GM12874 (cell line): ENCODE results near the gene SHISAL1.

Experiments used
- TF ChIP-seq, protein P1 (sequence below): IDR thresholded peaks from 2 replicates; pipeline ENCODE4 v1.5.1; 2011; ENCODE audit warnings: low read depth, mild to moderate bottlenecking, control low read depth, low read length, moderate library complexity; ENCODE audit not compliant: insufficient read depth

The SHISAL1 gene

DNA sequence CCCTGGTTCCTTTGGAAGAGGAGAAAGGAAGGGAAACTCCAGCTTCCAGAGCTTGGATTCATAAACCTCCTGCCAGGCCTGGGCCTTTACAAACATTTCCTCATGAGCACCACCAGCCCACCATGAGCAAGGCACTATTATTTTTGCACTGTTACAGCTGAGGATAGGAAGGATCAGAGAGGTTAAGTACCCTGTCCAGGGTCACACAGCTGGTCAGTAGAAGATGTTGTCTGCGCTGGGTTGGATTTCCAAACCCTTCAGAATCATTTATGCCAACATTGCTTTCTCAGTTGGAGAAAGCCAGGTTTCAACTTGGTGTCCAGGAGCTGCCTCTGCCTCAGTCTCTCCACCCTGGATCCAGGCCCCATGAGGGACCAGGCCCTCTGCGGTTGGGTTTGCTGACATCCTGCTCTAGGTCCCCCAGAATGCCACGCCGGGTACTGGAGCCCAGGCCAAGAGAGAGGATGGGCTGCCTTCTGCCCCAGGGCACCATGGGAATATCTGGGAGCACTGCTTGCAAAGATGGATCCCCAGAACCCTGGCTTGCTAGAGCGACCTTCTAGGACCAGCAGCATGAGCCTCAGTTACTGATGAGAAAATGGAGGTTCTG is 29.7 kb upstream of the SHISAL1 start:
- TF ChIP-seq, protein P1, sequence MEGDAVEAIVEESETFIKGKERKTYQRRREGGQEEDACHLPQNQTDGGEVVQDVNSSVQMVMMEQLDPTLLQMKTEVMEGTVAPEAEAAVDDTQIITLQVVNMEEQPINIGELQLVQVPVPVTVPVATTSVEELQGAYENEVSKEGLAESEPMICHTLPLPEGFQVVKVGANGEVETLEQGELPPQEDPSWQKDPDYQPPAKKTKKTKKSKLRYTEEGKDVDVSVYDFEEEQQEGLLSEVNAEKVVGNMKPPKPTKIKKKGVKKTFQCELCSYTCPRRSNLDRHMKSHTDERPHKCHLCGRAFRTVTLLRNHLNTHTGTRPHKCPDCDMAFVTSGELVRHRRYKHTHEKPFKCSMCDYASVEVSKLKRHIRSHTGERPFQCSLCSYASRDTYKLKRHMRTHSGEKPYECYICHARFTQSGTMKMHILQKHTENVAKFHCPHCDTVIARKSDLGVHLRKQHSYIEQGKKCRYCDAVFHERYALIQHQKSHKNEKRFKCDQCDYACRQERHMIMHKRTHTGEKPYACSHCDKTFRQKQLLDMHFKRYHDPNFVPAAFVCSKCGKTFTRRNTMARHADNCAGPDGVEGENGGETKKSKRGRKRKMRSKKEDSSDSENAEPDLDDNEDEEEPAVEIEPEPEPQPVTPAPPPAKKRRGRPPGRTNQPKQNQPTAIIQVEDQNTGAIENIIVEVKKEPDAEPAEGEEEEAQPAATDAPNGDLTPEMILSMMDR, result no peak

DNA sequence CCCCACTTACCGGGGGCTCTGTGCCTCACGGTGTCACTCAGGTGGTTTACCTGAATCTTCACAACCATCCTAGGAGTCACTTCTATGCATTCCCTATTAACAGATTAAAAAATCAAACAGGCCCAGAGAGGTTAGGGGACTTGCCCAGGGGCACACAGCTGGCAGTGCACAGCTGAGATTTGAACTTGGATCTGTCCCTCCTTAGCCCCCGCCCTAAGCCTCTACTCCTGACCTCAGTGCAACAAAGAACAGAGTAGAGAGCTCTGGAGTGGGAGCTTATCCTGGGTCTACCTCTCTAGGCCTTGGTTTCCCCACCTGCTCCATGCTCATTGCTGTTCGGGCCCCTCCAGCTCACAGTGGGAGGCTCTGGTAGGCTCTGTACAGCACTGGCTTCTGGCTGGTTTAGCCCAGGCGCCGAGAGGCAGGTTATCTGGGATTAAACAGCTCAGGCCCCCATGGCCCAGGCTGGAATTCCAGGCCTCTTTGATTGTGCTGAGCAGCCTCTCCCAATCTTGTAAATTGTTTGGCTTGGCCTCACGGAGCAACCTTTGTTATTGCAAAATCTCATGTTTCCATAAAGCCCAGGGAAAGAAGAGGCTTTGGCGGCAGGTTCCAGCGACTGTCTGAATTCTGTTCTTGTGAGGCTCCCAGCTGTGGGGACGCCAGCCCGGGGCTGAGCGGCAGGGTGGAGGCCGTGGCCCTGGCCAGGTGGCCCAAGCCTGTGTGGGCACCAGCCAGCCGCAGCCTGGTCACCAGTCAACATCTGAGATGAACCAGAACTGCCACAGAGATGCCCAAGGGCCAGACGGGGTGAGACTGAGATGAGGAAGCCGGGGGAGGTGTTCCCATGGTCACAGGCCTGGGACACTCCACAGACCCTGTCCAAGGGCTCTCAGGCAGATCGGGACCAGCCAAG is 28.9 kb upstream of the SHISAL1 start:
- TF ChIP-seq, protein P1, result no peak

DNA sequence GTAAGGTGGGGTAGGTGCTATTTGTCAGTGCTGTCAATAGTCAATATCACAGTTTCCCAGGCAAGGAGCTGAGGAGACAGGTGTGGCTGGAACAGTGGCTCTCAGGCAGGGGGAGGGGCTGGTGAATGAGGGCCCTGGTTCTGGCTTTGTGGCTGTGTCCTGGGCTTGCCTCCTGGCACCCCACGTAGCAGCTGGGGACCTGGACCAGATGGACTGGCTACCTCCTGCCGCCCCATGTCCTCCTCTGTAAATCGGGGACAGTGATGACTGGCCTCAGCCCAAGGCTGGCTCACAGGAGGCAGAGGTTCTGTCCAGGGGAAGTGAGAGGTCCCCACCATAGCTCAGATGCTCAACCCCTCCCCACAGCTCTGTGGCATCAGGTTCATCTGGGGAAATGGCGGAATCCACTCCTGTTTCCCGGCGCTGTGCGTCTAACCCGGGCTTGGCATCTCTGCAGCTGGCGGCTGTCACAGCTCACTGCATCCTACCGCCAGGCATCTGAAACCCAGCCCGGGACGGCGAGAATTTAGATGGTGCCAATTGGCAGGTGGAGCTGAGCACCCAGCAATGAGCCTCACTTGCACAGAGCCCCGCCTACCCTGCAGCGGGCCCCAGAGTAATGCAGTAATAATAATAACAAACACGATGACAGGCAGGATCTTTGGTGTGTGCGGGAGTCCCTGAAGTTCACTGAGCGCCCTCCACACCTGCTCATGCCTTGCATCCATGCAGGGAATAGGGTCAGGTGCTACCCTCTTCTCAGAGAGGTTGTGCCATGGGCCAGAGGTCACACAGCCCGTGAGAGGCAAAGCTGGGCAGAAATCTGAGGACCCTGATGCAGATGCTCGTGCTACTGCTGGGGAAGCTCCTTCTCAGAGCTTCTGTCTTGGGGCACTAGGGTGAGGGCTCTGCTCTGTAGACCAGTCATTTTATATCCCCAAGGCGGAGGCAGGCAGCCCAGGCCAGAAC is 27.8 kb upstream of the SHISAL1 start:
- TF ChIP-seq, protein P1, result no peak

DNA sequence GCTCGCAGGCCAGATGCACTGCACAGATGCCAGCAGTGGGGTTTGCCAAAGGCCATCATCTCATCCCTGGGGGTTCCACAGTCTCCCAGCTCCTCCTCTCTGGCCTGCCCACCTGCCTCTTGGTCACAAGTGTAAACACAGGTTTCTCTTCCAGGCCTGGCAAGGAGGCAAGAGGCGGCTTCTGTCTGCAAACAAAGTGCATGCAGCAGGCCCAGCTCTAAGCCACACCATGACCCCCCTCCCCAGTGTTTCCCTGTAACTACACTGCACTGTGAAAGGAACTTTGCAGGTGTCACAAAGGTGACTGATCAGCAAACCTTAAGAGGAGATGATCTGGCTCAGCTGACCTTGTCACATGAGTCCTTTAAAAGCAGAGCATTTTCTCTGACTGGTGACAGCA is 26.2 kb upstream of the SHISAL1 start:
- TF ChIP-seq, protein P1, result no peak

DNA sequence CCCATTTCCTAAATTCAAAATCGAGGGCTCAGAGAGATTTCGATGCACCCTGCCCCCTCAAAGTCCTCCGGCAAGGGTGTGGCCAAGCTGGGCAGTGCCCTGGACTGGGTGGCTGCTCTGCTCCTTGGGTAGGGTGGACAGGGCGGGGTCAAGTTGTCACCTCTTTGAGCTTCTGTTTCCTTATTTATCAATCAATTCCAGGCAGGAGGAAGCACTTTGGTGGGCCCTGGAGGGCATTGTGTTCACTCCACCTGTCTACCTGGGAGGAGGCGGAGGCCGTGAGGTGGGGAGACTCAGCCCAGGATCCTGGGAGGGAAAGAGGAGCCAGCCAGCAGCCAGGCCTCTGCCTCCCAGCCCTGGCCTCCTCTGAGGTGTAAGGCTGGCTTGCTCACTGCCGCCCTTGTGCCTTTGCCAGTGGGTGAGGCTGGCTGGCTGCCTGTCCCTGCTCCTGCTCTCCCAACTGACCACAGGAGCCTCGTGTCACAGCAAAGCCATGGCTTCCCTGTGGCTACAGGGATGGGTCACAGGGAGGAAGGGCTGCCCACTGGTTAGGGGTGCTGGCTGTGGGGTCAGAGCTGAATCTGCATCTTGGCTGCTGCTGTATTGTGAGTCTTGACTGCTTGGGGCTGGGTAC is 25.5 kb upstream of the SHISAL1 start:
- TF ChIP-seq, protein P1, result no peak

DNA sequence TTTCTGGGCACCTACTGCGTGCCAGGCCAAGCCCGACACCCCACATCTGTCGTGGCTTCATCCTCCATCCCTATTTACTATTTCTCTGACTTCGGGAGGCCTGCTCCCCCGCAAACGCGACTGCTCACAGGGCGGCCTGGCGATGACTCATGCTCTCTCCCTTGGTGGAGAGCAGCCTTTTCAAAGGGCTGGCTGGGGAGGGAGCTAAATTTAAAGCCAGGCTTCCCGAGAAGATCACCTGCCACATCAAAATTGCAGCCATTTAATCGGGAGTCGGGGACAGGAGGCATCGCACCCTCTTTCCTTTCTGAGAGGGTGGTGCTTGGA is 24.9 kb upstream of the SHISAL1 start:
- TF ChIP-seq, protein P1, result no peak
